COR-L47 (cell line): ENCODE results near the gene ZNF385D.

Experiments used
- DNase-seq: peaks from one replicate; lab custom pipeline; 2025; lab: John Stamatoyannopoulos, UW

The ZNF385D gene

GRCh38 chr3:21670386-21670785, 80.6 kb downstream of the ZNF385D start:
- no peak for DNase-seq

- no peak for DNase-seq
Measured at GRCh38 chr3:21668012-21668411, 83.0 kb downstream of the ZNF385D start.

GRCh38 chr3:21665444-21666100, 85.4 kb downstream of the ZNF385D start:
- DNase-seq, result no peak

GRCh38 chr3:21664996-21665395, 86.0 kb downstream of the ZNF385D start:
- DNase-seq, result no peak

- DNase-seq, result no peak
Measured at GRCh38 chr3:21662403-21662802, 88.6 kb downstream of the ZNF385D start.

GRCh38 chr3:21654662-21655061, 96.3 kb downstream of the ZNF385D start:
- DNase-seq, result no peak

- DNase-seq, result no peak
Measured at GRCh38 chr3:21654241-21654640, 96.8 kb downstream of the ZNF385D start.

- DNase-seq, result no peak
Measured at GRCh38 chr3:21649519-21649918, 101.5 kb downstream of the ZNF385D start.

GRCh38 chr3:21647961-21648360, 103.0 kb downstream of the ZNF385D start:
- DNase-seq, result no peak

- DNase-seq, result no peak
Measured at GRCh38 chr3:21645121-21645897, 105.7 kb downstream of the ZNF385D start.

GRCh38 chr3:21644268-21644667, 106.7 kb downstream of the ZNF385D start:
- DNase-seq, result no peak

GRCh38 chr3:21643752-21644151, 107.3 kb downstream of the ZNF385D start:
- no peak for DNase-seq

- DNase-seq, result no peak
Measured at GRCh38 chr3:21642433-21642832, 108.6 kb downstream of the ZNF385D start.

GRCh38 chr3:21641959-21642358, 109.1 kb downstream of the ZNF385D start:
- no peak for DNase-seq

GRCh38 chr3:21638488-21638887, 112.5 kb downstream of the ZNF385D start:
- no peak for DNase-seq

GRCh38 chr3:21634112-21634511, 116.9 kb downstream of the ZNF385D start:
- DNase-seq, result no peak

GRCh38 chr3:21624524-21624923, 126.5 kb downstream of the ZNF385D start:
- no peak for DNase-seq

GRCh38 chr3:21621181-21621651, 129.8 kb downstream of the ZNF385D start:
- no peak for DNase-seq

GRCh38 chr3:21620511-21621155, 130.4 kb downstream of the ZNF385D start:
- no peak for DNase-seq

GRCh38 chr3:21618695-21619094, 132.3 kb downstream of the ZNF385D start:
- DNase-seq, result no peak

- DNase-seq, result no peak
Measured at GRCh38 chr3:21613372-21614070, 137.5 kb downstream of the ZNF385D start.

GRCh38 chr3:21601178-21601577, 149.8 kb downstream of the ZNF385D start:
- no peak for DNase-seq
